Right renal pelvis (tissue), 4 donors: ENCODE measurements around the gene ZAR1. TPM values are rescaled to one million over a fixed set of nuclear protein-coding genes. Genes with fewer than 3 reads are reported as not detected.

Experiments
- DNase-seq, 4 donors: peaks; one replicate each; pipeline ENCODE4 v3.0.0-alpha.2; 2013; ENCODE audit warnings: low read depth in 4 of 4, low spot score in 3 of 4, missing footprints in 1 of 4
- polyA plus RNA-seq, 4 donors: library from polyadenylated mRNA; unstranded; fragments of 120-200 nt; gene quantifications; one replicate each; pipeline ENCODE4 v1.2.1, GENCODE V29; 2013; ENCODE audit not compliant: insufficient read length in 4 of 4

The ZAR1 gene
- polyA plus RNA-seq, 4 donors, result not detected

DNA sequence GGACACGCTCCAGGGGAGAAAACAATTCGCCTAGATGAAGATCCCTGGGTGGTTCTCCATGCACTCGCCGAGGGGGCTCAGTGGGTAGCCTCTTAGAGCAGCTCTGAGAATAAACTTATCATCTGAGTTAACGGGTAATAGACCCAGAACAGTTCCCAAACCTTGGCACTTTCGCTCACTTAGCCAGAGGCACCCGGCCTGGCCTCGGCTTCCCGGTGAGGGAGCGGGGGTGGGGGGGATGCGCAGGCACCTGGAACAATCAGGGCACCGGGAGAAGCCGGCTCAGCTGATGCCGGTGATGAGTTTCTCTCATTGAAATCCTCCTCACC, 405 bp upstream of the ZAR1 start:
- DNase-seq, result no peak

DNA sequence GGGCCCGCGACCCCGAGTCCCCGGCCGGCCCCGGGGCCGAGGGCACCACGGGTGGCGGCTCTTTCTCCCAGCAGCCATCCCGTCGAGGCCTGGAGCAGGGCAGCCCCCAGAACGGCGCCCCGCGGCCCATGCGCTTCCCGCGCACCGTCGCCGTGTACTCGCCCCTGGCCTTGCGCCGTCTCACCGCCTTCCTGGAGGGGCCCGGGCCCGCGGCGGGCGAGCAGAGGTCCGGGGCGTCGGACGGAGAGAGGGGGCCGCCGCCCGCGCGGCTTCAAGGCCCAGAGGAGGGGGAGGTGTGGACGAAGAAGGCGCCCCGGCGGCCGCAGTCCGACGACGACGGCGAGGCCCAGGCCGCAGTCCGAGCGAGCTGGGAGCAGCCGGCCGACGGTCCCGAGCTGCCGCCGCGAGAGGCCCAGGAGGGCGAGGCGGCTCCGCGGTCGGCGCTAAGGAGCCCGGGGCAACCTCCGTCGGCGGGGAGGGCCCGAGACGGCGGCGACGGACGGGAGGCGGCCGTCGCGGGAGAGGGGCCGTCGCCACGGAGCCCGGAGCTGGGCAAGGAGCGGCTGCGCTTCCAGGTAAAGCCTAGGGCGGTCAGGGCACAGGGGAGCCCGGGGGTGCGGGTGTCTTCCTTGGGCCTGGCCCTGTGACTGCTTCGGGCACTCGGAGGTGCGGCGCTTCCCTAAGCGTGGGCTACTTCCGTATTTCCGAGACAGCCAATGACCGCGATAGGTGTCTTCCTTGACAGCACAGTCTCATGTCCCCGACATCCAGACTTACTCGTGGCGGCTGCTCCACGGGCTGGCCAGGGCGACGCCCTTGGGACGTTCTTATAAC, 845 bp downstream of the ZAR1 start:
- no peak for DNase-seq

DNA sequence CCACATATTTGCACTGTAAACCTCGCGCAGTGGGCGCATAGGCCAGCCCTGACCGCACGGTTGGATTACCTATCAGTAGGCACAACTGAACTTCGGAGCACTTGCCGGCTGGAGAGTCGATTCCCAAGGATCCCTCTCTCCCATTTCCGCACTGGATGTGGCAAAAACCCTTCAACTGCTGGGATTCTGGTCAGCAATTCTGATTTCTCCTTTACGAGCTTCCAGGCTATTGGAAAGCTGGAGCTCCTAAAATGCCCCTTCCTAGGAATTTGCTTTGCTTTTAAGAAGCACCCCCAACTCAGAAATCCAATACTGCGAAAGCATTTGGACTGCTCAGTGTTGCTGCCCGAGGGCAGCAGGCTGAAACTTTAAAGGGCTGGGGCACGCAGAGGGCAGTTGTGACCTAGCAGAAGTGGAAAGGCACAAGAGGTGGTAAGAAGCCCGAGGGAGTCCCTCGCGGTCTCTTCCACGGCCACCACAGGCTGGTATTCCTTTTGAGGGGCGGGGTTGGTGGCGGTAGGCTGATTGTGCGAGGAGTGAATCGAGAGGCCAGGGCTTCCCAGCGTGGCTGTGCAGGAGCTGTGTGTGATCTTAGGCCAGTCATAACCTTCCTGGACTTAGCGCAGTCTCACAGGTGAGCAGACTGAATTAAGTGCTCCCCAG, 1.6 kb downstream of the ZAR1 start:
- DNase-seq, result no peak

DNA sequence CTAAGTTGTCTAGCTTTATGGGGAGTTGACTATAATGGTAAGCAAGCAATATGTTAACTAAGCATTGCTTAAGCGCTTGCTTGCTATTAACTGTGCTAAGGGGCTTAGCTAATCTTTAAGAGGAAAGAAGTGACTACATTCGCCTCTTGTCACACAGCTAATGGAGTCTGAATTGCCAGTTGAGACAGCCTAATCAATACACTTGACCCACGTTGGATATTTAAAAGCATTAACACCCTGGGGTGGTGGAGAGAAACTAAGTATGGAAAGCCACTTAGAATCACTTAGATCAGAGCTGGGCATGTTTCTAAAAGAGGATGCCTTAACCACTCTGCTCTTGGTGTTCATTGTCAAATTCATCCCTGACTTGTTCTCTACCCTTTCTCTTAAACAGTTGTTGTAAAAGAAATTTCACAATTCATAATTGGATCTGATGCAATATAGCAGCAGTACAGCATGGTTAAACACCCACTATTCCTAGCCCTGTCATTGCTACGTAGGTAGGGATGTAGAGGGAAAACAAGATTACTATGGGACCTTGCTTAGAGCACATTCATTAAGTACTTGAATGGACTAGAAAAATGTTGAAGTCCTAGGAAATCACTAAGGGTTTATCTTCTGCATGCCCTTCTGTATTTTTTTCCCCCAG, 3.5 kb downstream of the ZAR1 start:
- no peak for DNase-seq

DNA sequence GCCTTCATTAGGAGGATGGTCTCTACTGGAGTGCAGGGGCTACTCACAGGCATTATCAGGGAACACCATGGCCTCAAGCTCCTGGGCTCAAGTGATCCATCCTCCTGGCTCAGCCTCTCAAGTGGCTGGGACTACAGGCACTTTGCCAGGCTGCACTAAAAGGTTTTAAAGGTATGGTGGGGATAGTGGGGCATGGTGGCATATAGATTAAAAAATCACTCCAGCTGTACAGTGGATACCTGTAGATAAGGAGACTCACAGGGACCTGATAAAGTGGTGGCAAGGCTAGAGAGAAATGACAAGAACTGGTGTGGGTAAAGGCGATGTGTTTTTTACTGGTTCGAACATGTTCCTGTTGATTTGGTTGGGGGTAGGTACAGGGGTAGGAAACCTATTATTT, 5.9 kb downstream of the ZAR1 start:
- no peak for DNase-seq

DNA sequence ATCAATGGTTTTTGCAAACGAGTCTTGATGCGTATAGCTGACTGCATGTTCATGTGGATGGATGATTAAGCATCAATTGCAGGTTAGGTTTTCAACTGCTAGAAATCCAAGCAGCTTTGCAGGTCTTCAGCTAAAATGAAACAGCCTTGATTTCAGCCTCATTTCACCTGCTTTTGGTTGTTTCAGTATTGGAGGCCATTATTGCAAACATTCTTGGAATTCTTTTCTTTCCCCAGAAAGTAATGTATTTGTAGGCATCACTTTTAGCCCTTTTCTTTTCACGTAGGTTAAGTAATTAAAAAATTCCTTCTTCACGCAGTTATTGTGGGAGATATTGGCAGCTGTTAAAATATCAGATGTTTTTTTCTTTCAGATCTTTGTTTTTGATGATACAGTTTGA, 8.8 kb downstream of the ZAR1 start:
- DNase-seq, result no peak

DNA sequence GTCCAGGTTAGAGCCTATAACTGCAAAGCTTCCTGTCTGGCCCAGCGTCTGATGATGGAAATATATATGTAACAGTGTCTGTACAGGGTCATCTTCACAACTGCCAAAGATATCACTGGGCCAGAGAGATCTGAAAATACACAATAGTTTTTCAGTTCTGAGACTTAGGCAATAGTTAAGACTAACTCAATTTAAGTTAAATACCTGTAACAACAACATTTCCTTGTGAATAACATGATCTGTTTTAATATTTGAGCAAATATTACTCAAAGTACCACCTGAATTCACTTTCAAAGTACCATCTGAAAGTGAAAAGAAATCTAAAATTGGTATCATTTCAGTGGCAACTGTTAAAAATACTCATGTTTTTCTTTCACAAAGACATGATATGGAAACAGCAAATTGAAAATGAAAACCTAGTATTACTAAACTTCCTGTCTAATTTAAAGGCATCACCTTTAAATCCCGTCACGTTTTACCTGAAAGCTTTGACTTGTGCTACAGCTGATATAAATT, 9.6 kb downstream of the ZAR1 start:
- DNase-seq, result no peak

DNA sequence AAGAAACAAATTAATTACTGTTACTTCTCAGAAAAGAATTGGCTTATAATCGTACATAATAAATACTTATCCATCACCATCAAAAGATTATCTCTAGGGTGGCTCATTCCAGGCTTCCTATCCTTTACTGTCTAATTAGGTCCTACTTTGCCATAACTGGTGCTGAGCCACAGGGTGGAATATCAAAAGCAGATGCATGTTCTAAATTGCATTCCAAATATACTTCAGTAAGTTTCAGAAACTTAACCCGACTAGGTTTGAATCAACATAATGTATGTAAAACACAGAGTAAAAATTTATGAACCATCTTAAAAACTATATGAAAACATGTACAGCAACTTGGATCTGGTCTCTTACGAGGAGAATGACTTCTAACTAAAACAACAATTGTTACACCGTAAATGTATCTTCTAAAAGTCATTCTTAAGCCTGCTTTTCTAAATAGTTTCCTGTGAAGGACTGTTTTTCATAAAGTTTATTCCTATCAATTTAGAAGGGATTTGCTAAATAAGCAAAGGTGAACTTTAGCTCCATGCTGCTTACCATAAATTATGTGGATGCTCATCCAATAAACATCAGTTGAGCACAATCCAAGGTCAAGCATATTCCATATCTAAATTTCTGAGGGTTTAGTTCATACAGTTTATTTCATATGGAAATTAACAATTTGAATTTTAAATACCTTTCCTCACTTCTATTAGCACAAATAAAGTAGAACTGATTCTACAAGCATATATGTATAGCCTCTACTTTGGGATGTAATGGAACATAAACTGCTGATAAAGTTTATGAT, 13.4 kb downstream of the ZAR1 start:
- DNase-seq, result no peak

DNA sequence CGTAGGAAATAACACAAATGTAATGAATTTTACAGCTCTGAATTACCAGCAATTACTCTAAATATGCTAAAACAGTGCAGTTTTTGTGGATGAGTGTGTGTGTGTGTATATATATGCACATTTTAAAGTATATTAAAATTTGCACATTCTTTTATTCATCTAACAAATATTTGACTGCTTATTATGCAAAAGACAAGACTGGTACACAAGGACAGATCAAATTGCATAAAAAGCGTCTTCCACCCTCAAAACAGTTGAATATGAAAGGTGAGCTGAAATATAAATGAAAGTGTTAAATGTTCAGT, 13.9 kb downstream of the ZAR1 start:
- DNase-seq, result no peak

DNA sequence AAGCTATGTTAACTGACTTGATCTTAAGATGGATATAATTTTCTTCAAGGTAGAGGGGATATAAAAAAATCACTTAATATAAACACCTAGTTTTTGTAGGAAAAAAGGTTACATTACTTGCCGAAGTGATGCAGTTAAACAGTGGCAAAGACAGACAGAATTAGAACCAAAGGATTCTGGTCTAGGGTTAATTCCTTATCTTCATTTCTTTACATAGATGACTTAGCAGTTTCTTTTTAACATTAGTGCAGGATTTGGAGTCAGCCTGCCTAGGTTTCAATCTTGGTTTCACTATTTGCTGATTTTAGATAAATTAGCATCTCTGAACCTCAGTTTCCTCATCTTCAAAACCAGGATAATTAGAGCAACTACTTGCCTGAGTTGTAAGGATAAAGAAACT, 14.3 kb downstream of the ZAR1 start:
- DNase-seq, result no peak

DNA sequence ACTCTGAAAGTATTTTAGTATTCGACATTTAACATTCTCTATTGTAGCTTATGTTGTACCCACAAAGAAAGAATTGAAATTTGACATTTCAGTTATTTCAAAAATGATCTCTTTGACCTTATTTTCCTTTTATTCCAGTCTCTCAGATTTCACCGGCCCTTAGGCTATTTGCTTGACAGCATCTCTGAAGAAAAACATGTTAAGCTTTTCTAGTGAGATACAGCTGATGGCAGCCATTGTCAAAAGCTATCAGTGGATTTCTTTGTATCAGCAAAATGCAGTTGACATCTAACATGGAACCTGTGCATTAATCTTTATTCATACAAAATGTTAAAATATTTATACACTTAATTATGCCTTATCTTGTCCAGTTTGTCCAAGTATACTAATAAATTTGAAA, 16.7 kb downstream of the ZAR1 start:
- DNase-seq, result no peak

DNA sequence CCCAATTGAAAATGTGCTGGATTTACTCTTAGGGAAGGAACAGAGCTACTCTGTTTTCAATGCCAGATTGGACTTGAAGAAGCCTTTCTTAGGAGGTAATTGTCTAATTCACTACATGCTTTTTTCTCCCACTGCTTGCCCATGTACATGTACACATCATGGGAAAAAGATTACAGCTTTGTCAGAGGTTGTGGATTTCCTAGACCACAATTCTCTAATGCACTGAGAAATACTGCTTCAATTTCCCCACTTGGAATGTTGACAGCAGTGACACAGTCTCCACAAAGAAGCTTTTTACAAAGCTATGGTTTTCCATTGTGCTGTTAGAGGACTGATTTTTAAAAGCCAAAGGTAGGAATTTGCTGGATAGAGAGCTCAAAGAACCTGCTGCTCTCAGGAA, 19.5 kb downstream of the ZAR1 start:
- DNase-seq, result no peak

DNA sequence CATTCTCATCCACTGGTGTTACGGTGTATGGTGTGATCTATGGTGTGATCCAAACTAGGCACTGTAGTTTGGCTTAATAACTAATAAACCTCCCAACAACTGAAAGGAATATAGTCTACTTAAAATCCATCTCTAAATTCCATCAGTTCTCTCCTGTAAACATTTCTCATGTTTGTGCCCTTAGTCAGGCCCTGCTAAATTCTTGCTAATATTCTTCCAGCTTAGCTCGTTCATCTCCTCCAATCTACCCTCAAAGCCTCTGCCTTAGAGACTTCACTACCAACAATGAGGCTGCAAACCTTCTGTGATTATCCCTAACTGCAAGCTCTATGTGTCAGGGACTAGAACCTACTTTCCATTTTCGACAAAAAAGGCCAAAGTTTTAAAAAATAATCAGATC, 28.1 kb downstream of the ZAR1 start:
- DNase-seq, result no peak

DNA sequence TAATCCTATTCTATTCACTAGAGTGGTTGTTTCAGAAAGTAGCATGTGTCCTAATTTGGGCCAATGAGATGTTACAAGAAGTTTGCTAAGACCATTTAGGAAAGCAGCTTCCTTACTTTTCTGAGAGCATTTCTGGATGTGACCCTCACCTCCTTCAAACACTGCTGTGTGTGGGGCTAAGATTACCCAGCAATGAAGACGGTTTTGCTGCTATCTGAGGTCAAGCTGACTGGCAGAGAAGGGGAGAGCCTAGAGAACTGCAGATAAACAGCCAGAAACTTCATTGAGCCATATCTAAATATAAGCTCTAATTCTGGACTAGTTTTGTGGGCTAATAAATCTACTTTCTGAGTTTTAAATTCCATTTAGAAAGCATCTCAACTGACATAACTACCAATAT, 36.4 kb downstream of the ZAR1 start:
- DNase-seq, result no peak

DNA sequence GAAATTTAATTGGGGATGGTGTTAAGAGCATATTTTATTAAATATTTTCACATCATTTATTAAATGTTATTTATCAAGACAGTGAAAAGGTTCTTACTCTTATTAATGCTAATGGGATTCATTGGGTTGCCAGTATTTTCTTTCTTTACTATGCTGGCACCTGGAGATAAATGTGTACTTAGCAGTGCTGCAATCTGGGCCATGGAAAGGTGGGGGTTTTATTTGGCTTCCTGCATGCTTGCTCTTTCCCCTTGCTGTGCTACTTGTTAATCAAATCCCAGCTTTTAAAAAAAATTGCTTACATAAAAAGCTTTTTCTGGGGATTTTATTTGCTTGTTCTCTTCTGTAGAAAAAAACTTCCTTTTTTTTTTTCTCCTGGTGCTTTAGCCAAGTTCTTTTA, 48.3 kb downstream of the ZAR1 start:
- DNase-seq, result no peak

DNA sequence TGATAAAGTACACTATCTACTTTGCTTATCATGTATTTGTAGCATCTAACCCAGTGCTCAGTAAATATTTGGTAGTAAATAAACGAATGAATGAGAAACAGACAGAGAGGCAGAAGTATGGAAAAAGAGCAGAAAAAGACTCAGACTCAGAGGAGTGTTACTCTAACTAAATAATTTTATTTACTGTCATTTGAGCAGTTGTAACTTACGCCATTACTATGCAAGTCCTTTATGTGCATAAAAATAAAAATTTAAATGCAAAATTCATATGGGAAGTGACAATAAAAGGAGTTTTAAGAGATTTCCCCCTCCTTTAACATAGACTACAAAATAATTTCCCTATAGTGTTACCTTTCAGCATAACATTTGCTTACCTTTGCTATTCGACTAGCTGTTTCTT, 49.5 kb downstream of the ZAR1 start:
- no peak for DNase-seq

DNA sequence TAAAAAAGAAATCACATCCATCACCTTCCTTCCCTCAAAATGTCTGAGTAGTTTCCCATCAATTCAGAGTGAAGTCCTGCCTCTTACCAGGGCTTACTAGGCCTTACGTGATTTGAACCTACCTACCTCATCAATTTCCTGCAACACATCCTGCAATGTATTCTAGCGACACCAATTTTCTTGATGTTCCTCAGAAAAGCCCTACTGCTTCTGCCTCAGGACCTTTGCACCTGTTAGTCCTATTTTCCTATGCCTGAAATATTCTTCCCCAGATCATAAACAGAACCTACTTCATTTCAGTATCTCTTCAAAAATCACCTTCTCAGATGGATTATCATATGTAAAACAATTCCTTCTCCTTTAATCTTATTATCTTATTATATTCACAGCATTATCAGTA, 52.8 kb downstream of the ZAR1 start:
- no peak for DNase-seq

DNA sequence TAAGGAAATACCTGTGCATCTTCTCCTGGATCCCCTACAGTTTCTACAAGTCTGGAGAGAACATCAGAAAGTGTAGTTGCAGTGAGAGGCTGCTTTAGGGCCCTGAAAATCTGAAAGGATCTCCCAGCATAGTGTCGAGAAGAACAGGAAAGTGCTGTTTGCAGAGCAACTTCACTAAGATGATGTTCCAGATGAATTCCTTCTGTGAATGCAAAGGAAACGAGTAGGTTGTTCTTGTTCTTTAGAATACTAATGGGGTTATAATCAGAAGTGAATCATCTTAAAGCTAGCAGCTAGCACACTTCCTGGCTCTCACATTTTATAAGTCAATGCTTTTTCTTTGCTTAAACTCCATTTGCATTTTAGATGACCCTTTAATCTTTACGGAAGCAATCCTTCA, 53.7 kb downstream of the ZAR1 start:
- no peak for DNase-seq
